Measurements from ENCODE around the gene PLIN4. TPM values are rescaled to one million over a fixed set of nuclear protein-coding genes. Genes with fewer than 3 reads are reported as not detected.

Gene PLIN4
- total and polyA plus RNA-seq, 9 of the 15 experiments (the other 6 are each of a cell fraction or from before 2014, with no cell fraction given) = 0.04 to 0.16 (median 0.07) TPM; not detected in 3

DNA sequence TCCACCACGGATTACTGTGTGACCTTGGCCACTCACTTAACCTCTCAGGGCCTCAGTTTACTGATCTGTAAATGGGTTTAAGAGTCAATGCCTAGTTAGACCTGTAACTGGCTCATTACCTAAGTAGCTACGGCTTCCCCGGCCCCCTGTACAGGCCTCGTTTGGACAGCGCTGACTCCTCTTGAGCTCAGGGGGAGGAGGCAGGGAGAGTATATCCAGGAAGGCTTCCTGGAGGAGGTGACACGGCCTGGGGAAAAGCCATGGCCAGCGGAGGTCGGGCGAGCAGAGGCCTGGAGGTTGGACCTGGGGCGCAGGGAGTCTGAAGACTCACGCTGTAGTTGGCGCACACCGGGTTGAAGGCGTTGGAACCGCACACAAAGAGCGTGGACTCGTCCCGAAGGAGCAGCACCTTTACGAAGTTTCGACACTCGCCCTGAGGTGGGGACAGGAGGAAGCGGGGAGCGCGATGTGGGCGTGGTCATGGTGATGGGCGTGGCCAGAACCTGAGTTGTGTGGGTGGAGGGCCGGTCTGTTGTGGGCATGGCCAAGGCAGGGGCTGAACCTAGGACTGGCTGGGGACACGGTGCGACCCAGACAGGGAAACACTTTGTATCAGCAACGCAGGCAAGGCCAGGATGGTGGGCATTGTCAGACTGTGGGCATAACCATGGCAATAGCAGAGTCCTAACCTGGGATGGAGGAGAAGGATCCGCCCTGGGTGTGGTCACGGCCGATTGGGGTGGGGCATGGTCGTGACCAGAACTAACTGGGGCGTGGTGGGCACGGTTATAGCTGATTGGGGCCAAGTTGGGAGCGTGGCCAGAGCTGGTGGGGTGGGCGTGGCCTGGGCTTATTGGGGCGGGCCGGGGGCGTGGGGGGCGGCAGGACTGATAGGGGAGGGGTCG is 37.6 kb upstream of the PLIN4 start (continued):
- 0 out of 2 replicates have a peak, but pooled peaks have one; percentile 33 for TF ChIP-seq SMAD4 (CRISPR knock-in tag; conservative IDR thresholded peaks at IDR 0.05)
- TF ChIP-seq TEAD1 (CRISPR knock-in tag; IDR thresholded peaks at IDR 0.05) = 0 out of 4 replicates have a peak, but pooled peaks of 1 of the 2 experiments have one; percentile 65
- peak; percentile 26; the same call in 1 of the 2 replicates for TF ChIP-seq ZBTB7A (IDR thresholded peaks at IDR 0.05; ENCODE audit: borderline replicate concordance, control insufficient read depth, low read depth, low read length)
- TF ChIP-seq NEUROD1 (IDR thresholded peaks at IDR 0.05; ENCODE audit: borderline replicate concordance, low read depth, low read length, partially characterized antibody) = peak; percentile 20
- peak; percentile 53 for TF ChIP-seq HDGF (IDR thresholded peaks at IDR 0.05)
- TF ChIP-seq KLF13 (tag; IDR thresholded peaks at IDR 0.05; ENCODE audit: borderline replicate concordance, low read depth) = 0 out of 2 replicates have a peak, but pooled peaks have one; percentile 37
- no peak for TF ChIP-seq GATA2 (CRISPR knock-in tag; IDR thresholded peaks at IDR 0.05)
- TF ChIP-seq, protein P1, sequence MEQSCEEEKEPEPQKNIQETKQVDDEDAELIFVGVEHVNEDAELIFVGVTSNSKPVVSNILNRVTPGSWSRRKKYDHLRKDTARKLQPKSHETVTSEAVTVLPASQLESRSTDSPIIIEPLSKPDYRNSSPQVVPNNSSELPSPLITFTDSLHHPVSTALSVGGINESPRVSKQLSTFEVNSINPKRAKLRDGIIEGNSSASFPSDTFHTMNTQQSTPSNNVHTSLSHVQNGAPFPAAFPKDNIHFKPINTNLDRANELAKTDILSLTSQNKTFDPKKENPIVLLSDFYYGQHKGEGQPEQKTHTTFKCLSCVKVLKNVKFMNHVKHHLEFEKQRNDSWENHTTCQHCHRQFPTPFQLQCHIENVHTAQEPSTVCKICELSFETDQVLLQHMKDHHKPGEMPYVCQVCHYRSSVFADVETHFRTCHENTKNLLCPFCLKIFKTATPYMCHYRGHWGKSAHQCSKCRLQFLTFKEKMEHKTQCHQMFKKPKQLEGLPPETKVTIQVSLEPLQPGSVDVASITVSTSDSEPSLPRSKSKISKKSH (CRISPR knock-in tag; IDR thresholded peaks at IDR 0.05) = no peak
- peak; percentile 28; the same call in 1 of the 2 replicates for TF ChIP-seq ARID1B (IDR thresholded peaks at IDR 0.05)
- no peak for TF ChIP-seq MCM2 (IDR thresholded peaks at IDR 0.05; ENCODE audit: low read depth)
- TF ChIP-seq, protein P2, sequence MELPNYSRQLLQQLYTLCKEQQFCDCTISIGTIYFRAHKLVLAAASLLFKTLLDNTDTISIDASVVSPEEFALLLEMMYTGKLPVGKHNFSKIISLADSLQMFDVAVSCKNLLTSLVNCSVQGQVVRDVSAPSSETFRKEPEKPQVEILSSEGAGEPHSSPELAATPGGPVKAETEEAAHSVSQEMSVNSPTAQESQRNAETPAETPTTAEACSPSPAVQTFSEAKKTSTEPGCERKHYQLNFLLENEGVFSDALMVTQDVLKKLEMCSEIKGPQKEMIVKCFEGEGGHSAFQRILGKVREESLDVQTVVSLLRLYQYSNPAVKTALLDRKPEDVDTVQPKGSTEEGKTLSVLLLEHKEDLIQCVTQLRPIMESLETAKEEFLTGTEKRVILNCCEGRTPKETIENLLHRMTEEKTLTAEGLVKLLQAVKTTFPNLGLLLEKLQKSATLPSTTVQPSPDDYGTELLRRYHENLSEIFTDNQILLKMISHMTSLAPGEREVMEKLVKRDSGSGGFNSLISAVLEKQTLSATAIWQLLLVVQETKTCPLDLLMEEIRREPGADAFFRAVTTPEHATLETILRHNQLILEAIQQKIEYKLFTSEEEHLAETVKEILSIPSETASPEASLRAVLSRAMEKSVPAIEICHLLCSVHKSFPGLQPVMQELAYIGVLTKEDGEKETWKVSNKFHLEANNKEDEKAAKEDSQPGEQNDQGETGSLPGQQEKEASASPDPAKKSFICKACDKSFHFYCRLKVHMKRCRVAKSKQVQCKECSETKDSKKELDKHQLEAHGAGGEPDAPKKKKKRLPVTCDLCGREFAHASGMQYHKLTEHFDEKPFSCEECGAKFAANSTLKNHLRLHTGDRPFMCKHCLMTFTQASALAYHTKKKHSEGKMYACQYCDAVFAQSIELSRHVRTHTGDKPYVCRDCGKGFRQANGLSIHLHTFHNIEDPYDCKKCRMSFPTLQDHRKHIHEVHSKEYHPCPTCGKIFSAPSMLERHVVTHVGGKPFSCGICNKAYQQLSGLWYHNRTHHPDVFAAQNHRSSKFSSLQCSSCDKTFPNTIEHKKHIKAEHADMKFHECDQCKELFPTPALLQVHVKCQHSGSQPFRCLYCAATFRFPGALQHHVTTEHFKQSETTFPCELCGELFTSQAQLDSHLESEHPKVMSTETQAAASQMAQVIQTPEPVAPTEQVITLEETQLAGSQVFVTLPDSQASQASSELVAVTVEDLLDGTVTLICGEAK (IDR thresholded peaks at IDR 0.05) = 0 out of 2 replicates have a peak, but pooled peaks have one; percentile 11
- TF ChIP-seq, protein P2 (CRISPR knock-in tag; IDR thresholded peaks at IDR 0.05) = no peak
- peak; percentile 94 for TF ChIP-seq CEBPB (tag; IDR thresholded peaks at IDR 0.05)
- TF ChIP-seq ZNF347 (CRISPR knock-in tag; IDR thresholded peaks at IDR 0.05; ENCODE audit: low read depth) = no peak
- peak; percentile 55 for TF ChIP-seq NCOA4 (IDR thresholded peaks at IDR 0.05; ENCODE audit: partially characterized antibody)
- TF ChIP-seq TRIM24 (IDR thresholded peaks at IDR 0.05) = peak in 1 of 2 experiments; percentile 41; a peak in 1 of 4 replicates

Data from K562 (cell line).